G401 (cell line): ENCODE results near the gene CRADD. TPM values are rescaled to one million over a fixed set of nuclear protein-coding genes. Genes with fewer than 3 reads are reported as not detected.

ENCODE experiments used
- DNase-seq: peaks from one replicate; pipeline ENCODE4 v3.0.0-alpha.2; 2015; ENCODE audit warnings: low spot score
- in situ Hi-C: cut with HindIII; loops from 2 replicates; pipeline ENCODE4 v1.10.0; 2016; ENCODE audit warnings: low sequenced_read_pairs, mixed read lengths
- total RNA-seq: library from RNA; depleted of rRNA; stranded (reverse); fragments of >200 nt; shearing (Covaris generic); gene quantifications from 2 replicates; pipeline ENCODE4 v1.2.3, GENCODE V29; 2014

The CRADD gene
- total RNA-seq, 1 experiment from 2014 or later = 8.8 TPM

- no peak for DNase-seq
- in situ Hi-C loops = no loop called here
Observed at GRCh38 chr12:93901739-93902138, 224.6 kb downstream of the CRADD start.

GRCh38 chr12:93902192-93902591 lies 225.0 kb downstream of the CRADD start:
- DNase-seq = no peak
- in situ Hi-C loops = no loop called here

- in situ Hi-C loops = no loop called here
- DNase-seq = no peak
Observed at GRCh38 chr12:93902736-93903562, 225.8 kb downstream of the CRADD start.

GRCh38 chr12:93904124-93904523 lies 226.9 kb downstream of the CRADD start:
- in situ Hi-C loops = no loop called here
- no peak for DNase-seq

- in situ Hi-C loops = no loop called here
Observed at GRCh38 chr12:93908264-93908663, 231.1 kb downstream of the CRADD start.

GRCh38 chr12:93908846-93909567 lies 231.8 kb downstream of the CRADD start:
- in situ Hi-C loops = no loop called here
- peak; percentile 87 for DNase-seq

More at GRCh38 chr12:93908264-93908663, 231.1 kb downstream of the CRADD start:
- no peak for DNase-seq

- in situ Hi-C loops = no loop called here
- no peak for DNase-seq
Observed at GRCh38 chr12:93911396-93911795, 234.2 kb downstream of the CRADD start.

GRCh38 chr12:93912086-93912733 lies 235.0 kb downstream of the CRADD start:
- in situ Hi-C loops = no loop called here

GRCh38 chr12:93913845-93914244 lies 236.7 kb downstream of the CRADD start:
- in situ Hi-C loops = no loop called here
- DNase-seq = no peak

More at GRCh38 chr12:93912086-93912733, 235.0 kb downstream of the CRADD start:
- no peak for DNase-seq

- DNase-seq = no peak
- in situ Hi-C loops = no loop called here
Observed at GRCh38 chr12:93914281-93914680, 237.1 kb downstream of the CRADD start.

GRCh38 chr12:93915411-93915810 lies 238.2 kb downstream of the CRADD start:
- in situ Hi-C loops = no loop called here
- DNase-seq = no peak

- in situ Hi-C loops = no loop called here
- DNase-seq = no peak
Observed at GRCh38 chr12:93916402-93916801, 239.2 kb downstream of the CRADD start.

GRCh38 chr12:93918262-93918661 lies 241.1 kb downstream of the CRADD start:
- no peak for DNase-seq
- in situ Hi-C loops = no loop called here

GRCh38 chr12:93918900-93919299 lies 241.7 kb downstream of the CRADD start:
- no peak for DNase-seq
- in situ Hi-C loops = no loop called here

- DNase-seq = no peak
Observed at GRCh38 chr12:93921521-93921920, 244.3 kb downstream of the CRADD start.

GRCh38 chr12:93922583-93923006 lies 245.4 kb downstream of the CRADD start:
- DNase-seq = no peak
- in situ Hi-C loops = no loop called here

More at GRCh38 chr12:93921521-93921920, 244.3 kb downstream of the CRADD start:
- in situ Hi-C loops = no loop called here

GRCh38 chr12:93924367-93924766 lies 247.2 kb downstream of the CRADD start:
- no peak for DNase-seq
- in situ Hi-C loops = no loop called here

GRCh38 chr12:93925585-93926205 lies 248.5 kb downstream of the CRADD start:
- in situ Hi-C loops = no loop called here
- DNase-seq = no peak

GRCh38 chr12:93926237-93926636 lies 249.1 kb downstream of the CRADD start:
- in situ Hi-C loops = no loop called here
- DNase-seq = no peak
